ES-I3 (cell line): ENCODE results near the gene DIP2C.
"Not testable (repeated sequence)": the region's sequence is repeated elsewhere in the genome, so short reads cannot be mapped to it uniquely, and the experiment has no call there.

Source experiments
- H3K36me3 ChIP-seq: 2 replicates; pipeline ENCODE4 v1.6.1; 2013; ENCODE audit warnings: mild to moderate bottlenecking, low read length, control low read depth, moderate library complexity; ENCODE audit not compliant: insufficient read depth
- H3K4me1 ChIP-seq: 2 replicates; pipeline ENCODE4 v1.6.1; 2013; ENCODE audit warnings: mild to moderate bottlenecking, control low read depth, low read length; ENCODE audit not compliant: insufficient read depth
- H3K9ac ChIP-seq: 2 replicates; pipeline ENCODE4 v1.6.1; 2013; ENCODE audit warnings: low read depth, mild to moderate bottlenecking, low read length, moderate library complexity
- H3K9me3 ChIP-seq: 2 replicates; pipeline ENCODE4 v1.6.1; 2013; ENCODE audit warnings: mild to moderate bottlenecking, low read length, moderate library complexity; ENCODE audit not compliant: control insufficient read depth, insufficient read depth

The DIP2C gene

DNA sequence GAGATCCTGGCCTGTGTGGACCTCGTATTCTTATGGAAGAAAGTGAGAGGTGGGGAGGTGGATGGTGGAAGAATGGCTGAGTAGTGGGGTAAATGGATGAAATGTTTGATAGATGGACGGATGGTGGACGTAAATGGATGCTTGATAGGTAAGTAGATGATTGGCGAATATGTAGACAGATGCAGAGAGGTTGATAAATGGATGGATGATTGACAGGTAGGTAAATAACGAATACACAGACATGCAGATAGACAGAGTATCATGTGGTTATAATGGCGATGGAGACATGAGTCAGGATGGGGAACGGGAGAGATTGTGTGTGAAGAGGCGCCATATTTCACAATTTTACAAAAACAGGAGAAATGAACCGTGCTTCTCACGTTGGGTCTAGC lies 219.5 kb downstream of the DIP2C start:
- H3K36me3 ChIP-seq = no peaks in the 10 kb centered on the region

DNA sequence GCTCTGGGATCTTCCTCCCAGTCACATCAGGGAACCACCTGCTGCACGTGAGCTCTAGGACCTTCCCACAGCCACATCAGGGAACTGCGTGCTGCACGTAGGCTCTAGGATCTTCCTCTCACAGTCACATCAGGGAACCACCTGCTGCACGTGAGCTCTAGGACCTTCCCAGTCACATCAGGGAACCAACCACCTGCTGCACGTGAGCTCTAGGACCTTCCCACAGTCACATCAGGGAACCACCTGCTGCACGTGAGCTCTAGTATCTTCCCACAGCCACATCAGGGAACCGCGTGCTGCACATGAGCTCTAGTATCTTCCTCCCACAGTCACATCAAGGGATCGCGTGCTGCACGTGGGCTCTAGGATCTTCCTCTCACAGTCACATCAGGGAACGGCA lies 229.7 kb downstream of the DIP2C start:
- Histone ChIP-seq H3K36me3 (no peaks in the 10 kb centered on the region), H3K9ac (no peak overlapping the region)

More for the DNA sequence above, 219.5 kb downstream of the DIP2C start:
- Histone ChIP-seq H3K9ac (no peak overlapping the region), H3K4me1 (no peaks in the 10 kb centered on the region), H3K9me3 (no peaks in the 10 kb centered on the region)

DNA sequence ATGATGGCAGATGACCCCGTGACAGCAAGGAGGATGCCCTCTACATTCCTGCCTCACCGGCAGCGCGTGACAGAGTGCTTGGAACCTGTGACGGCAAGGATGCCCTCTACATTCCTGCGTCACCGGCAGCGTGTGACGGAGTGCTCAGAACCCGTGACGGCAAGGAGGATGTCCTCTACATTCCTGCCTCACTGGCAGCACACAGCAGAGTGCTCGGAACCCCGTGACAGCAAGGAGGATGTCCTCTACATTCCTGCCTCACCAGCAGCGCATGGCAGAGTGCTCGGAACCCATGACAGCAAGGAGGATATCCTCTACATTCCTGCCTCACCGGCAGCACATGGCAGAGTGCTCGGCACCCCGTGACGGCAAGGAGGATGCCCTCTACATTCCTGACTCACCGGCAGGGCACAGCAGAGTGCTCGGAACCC lies 231.0 kb downstream of the DIP2C start:
- Histone ChIP-seq H3K4me1 (no peaks in the 10 kb centered on the region), H3K9ac (no peak overlapping the region), H3K36me3 (no peaks in the 10 kb centered on the region), H3K9me3 (no peaks in the 10 kb centered on the region)

More for the DNA sequence above, 229.7 kb downstream of the DIP2C start:
- Histone ChIP-seq H3K9me3 (no peaks in the 10 kb centered on the region), H3K4me1 (no peaks in the 10 kb centered on the region)

DNA sequence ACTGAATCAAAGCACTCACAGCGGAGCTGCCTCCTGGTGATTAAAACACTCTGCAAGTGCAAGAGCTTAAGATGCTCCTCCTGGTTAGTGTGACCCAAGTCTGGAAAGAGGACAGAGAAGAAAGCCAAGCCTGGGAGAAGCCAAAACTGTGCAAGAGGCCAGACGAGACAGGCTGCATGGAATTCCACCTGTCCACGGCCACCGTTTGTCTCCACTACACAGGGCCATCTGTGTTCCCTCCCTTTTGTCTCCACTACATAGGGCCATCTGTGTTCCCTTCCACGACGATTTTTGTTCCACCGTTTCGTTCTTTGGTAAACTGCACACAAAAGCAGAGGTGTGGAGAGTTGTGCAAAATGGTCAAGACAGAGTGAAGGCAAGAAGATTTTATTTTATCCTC lies 233.0 kb downstream of the DIP2C start:
- no peaks in the 10 kb centered on the region for H3K9me3 ChIP-seq
- H3K4me1 ChIP-seq = no peaks in the 10 kb centered on the region
- no peaks in the 10 kb centered on the region for H3K36me3 ChIP-seq
- H3K9ac ChIP-seq = no peak overlapping the region

DNA sequence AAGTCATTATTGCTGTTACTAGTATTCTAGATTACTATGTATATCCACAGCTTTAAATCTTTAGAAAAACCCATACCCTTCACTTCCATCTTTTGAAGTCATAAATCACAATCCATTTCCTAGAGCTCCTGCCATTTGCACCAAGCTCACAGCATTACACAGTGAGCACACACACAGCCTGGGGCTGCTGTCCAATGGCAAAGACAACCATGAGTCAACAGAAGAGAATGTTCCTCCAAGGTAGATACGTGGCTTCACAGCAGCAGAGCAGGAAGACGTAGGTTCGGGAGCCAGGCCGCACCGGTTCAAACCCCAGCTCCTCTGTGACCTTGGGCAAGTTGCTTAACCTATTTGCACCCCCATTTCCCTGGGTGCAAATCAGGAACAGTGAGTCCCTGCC lies 234.6 kb downstream of the DIP2C start:
- H3K9me3 ChIP-seq = no peaks in the 10 kb centered on the region

DNA sequence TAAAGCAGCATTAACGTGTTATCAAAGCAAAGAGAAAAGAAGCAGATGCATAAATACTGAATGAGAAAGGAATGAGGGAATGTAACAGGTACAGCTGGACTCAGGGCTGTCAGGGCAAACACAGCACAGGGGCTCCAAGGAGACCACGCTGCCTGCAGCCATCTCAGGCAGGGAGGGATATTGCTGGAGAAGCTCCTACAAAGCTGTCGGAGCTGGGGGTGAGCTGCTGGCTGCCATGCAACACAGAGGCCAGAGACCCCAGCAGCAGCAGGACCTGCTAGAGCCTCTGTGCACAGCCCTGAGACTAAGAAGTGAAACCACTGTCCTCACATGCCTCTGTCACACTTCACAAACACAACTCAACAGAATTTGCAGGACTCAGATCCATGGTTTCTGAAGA lies 235.8 kb downstream of the DIP2C start:
- Histone ChIP-seq H3K36me3 (no peaks in the 10 kb centered on the region), H3K9ac (no peak overlapping the region), H3K4me1 (no peaks in the 10 kb centered on the region), H3K9me3 (no peaks in the 10 kb centered on the region)

More for the DNA sequence above, 234.6 kb downstream of the DIP2C start:
- H3K4me1 ChIP-seq = no peaks in the 10 kb centered on the region
- no peak overlapping the region for H3K9ac ChIP-seq
- H3K36me3 ChIP-seq = no peaks in the 10 kb centered on the region

DNA sequence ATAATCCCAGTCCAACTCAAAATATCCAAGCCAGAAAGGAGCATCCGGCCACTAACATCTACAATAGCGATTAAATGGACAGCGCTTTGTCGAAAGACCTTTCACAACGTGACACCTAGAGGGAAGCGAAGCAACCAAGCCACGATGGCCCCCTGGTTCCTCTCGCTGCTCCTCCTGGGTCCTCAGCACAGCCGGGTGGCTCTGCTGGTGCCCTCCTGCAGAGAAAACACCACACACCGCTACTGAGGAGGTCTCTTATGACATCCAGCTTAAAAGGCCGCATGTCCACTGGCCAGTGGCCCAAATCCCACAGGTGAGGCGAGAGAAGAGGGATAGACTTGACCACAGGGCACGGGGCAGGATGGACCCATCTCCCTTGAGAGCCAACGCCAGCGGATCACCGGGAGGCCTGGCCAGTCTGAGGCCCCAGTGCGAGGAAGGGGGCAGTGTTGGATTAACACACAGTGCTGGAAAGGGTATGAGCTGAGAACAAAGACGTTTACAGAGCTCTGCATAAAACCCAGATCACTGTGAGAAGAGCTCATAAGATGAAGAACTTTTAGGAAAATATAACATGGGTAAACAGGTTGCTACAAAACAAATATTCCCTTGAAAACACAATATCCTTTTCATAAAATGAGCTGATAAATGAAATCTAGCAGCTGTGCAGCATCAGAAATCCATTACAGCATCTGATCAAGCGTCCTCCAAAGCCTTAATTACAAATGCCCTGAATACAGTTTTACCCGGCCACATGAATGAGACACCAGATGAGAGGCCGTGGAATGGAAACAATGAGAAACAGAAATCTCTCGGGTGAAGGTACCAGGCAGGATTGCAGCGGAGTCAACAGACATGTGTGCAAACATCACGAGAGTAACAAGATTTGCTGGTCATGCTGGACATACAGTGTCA lies 236.7 kb downstream of the DIP2C start:
- Histone ChIP-seq H3K9ac (no peak overlapping the region), H3K9me3 (no peaks in the 10 kb centered on the region), H3K36me3 (no peaks in the 10 kb centered on the region), H3K4me1 (no peaks in the 10 kb centered on the region)

DNA sequence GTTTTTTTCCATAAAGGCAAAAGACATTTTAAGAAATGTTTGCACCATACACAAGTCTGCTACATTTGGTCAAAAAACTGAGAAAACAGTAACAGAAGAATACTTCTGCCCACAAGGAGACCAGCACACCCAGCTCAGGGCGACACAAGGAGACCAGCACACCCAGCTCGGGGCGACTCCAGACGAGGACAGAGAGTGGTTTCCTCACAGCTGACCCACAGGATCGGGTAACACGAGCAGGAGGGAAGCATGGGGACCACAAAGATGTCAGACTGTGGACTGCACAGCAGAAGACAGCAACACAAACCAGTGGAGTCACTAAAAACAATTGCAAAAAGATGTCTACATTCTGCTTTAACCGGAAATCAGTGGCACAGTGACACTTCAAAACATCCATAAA lies 237.6 kb downstream of the DIP2C start:
- Histone ChIP-seq H3K9ac (no peak overlapping the region), H3K36me3 (no peaks in the 10 kb centered on the region), H3K4me1 (no peaks in the 10 kb centered on the region), H3K9me3 (no peaks in the 10 kb centered on the region)

DNA sequence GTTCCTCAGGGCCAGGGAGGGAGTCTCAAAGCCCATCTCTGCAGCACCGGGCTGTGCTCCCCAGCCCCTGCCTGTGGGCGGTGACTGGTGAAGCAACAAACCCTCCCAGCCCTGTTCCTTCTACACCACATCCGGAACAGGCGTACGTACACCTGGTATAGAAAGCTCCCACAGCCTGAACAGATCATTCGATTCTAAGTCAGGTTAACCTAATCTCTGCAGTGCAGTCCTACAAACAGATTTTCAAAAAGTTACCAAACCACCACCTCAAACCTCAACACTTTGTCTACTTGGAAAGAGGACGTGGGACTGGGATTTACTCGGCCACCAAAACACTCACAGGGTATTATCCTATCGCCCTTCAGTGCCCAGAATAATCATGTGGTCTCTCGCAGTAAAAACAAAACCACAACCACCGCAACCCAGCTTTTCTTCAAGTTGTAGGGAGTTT lies 238.4 kb downstream of the DIP2C start:
- H3K9ac ChIP-seq = no peak overlapping the region
- no peaks in the 10 kb centered on the region for H3K9me3 ChIP-seq
- no peaks in the 10 kb centered on the region for H3K36me3 ChIP-seq
- no peaks in the 10 kb centered on the region for H3K4me1 ChIP-seq

DNA sequence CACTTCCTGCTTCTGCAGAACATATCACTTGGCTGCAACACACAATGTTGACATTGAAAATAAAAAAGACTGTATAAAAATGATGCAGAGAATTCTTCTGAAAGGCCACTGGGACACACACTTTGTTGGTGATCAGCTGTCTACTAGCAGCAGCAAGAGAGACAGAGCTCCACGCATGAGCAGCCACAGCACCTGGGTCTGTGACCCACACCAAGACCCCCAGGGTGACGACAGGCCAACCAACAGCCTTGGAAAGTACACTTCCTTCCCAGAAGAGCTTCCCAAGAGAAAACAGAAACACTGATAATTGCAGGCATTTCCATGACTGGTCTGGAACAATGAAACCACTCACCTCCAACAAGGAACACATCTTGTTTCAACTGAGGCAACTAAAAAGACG lies 239.0 kb downstream of the DIP2C start:
- H3K9me3 ChIP-seq = no peaks in the 10 kb centered on the region
- no peaks in the 10 kb centered on the region for H3K4me1 ChIP-seq
- H3K9ac ChIP-seq = no peak overlapping the region
- no peaks in the 10 kb centered on the region for H3K36me3 ChIP-seq

DNA sequence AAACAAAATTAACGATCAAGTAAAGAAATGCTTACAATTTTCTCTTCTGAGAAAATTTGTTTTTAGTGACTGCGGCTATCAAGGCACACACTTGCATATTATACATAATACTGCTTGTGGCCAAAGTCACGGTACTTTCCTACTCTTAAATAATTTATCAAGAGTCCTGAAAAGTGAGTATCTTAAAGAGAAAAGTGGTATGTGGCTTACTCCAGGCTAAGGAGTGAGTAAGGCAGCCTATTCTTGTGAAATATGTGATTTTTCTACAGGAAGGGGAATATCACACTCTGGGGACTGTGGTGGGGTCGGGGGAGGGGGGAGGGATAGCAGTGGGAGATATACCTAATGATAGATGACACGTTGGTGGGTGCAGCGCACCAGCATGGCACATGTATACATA lies 240.1 kb downstream of the DIP2C start:
- H3K9me3 ChIP-seq, H3K36me3 ChIP-seq, H3K9ac ChIP-seq, H3K4me1 ChIP-seq: not testable (repeated sequence)

DNA sequence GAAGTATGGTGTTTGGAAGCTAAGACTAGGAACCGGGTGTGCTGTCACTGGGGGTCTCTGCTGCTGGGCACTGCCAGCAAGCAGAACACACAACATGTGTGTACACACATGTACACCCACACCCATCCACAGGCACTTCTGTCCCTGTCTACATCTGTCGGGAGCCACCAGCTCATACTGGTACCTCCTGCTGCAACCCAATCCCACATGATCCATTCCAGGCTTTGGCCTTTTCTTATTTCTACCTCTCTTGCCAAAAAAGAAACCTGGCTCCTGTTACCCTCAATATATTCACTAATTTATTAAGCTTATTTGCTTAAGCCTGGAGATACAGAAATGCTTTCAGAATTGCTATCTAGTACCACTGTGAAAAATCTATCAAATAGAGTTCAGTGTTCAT lies 246.0 kb downstream of the DIP2C start:
- Histone ChIP-seq H3K9me3 (no peaks in the 10 kb centered on the region), H3K4me1 (no peaks in the 10 kb centered on the region), H3K36me3 (no peaks in the 10 kb centered on the region; the same call in 1 of the 2 replicates), H3K9ac (no peak overlapping the region)

DNA sequence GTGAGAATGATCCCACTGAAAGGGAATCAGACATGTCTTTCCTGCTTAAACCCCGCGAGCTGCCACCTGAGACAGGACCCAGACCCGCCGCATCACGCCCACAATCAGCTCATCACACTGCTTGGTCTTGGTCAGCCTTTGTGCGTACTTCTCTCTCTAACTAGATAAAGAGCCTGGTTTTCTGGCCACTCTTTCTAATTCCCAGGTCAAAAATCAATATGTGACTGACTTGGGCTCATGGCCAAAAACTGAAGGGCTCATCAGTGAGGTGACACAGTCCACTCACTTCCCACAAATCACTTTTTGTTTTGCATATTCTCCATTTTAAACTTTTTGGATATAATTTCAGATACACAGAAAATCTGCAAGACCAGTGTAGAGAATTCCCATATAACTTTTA lies 247.3 kb downstream of the DIP2C start:
- no peaks in the 10 kb centered on the region for H3K4me1 ChIP-seq

DNA sequence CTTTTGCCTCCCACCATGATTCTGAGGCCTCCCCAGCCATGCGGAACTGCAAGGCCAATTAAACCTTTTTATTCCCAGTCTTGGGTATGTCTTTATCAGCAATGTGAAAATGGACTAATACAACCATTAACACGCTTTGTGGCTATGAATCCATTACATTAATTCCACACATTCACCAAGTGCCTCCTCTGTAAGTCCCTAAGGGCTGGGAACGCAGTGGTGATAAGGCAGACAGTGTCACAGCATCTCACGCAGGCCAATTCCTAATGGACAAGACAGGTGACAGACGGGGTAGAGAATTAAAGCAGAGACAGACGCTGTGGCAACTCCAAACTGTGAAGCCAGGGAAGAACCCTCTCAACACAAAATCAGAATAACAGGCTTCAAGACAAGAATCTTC lies 247.8 kb downstream of the DIP2C start:
- Histone ChIP-seq H3K36me3 (no peaks in the 10 kb centered on the region; the same call in 1 of the 2 replicates), H3K9ac (no peak overlapping the region), H3K4me1 (no peaks in the 10 kb centered on the region), H3K9me3 (no peaks in the 10 kb centered on the region)

More for the DNA sequence above, 247.3 kb downstream of the DIP2C start:
- Histone ChIP-seq H3K36me3 (no peaks in the 10 kb centered on the region; the same call in 1 of the 2 replicates), H3K9me3 (no peaks in the 10 kb centered on the region), H3K9ac (no peak overlapping the region)

DNA sequence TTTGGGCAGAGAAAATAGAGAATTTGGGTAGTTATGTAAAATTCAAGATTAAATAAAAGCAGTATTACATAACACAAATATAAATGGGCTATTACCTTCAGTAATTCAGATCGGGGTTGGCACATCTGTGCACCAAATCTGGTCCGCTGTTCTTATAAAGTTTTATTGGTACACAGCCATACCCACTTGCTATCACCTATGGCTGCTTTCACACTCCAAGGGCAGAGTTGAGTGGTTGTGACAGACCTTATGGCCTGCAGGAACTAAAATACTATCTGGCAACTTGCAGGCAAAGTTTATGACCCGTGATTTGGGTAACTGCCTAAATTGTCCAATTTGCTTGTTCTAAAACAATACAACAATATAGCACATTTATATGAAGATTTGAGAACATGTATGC lies 249.3 kb downstream of the DIP2C start:
- no peaks in the 10 kb centered on the region for H3K4me1 ChIP-seq
- no peaks in the 10 kb centered on the region; the same call in 1 of the 2 replicates for H3K36me3 ChIP-seq
- H3K9me3 ChIP-seq = no peaks in the 10 kb centered on the region
- no peak overlapping the region for H3K9ac ChIP-seq
